Stimulated activated CD4-positive, alpha-beta T cell treated with anti-CD3 and anti-CD28 coated beads, Interleukin-1b, Interleukin-23, amount 100 ng/mL, for 4 hours (primary cell): Measurements from ENCODE around the gene ZBTB34.

Experiments used
- DNase-seq, 2 donors: peaks; one replicate each; pipeline ENCODE4 v3.0.0-alpha.2; 2020; ENCODE audit warnings: low read depth in 2 of 2

The ZBTB34 gene

DNA sequence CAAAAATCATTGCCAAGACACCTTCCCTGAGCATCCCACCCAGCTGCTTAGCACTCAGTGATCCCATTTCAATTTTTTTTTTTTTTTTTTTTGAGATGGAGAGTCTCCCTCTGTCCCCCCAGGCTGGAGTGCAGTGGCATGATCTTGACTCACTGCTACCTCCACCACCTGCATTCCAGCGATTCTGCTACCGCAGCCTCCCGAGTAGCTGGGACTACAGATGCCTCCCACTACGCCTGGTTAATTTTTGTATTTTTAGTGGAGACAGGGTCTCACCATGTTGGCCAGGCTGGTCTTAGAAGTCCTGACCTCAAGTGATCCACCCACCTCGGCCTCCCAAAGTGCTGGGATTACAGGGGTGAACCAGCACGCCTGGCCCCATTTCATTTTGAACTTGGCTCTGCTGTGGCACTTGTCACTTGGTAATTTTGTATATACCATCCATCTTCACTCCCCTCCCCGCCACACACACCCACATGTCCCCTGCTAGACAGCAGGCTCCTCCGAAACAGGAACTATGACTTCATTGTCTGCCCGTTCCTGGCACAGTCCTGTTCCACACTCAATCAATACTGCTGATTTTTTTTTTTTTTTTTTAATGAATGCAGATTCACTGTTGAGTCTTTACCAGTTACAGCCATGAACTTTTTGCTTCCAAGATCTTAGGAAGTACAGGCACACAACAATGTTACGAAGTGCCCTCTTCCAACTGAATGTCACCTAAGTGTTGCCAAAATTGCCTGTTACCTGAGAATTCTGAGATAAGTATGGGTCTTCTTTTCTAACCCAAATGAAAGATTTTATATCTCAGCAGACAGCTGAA lies 17.3 kb upstream of the ZBTB34 start:
- no peak for DNase-seq

DNA sequence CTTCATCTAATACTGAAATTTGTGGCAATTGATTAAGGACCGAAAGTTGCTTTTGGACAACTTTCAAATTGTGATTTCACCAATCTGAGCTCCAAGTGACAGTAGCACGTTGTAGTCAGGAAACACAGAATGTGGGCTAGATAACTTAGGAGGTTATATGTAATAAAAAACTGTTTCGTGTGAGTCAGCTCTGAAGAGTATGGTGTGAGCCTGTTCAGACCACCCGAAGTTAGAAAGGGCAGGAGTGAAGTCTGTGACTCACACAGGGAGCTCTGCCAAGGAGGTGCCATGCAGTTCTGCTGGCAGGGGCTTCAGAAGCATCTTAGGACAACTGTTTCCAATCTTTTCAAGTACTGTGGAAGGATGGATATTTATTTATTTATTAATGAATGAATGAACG lies 16.4 kb upstream of the ZBTB34 start:
- no peak for DNase-seq

DNA sequence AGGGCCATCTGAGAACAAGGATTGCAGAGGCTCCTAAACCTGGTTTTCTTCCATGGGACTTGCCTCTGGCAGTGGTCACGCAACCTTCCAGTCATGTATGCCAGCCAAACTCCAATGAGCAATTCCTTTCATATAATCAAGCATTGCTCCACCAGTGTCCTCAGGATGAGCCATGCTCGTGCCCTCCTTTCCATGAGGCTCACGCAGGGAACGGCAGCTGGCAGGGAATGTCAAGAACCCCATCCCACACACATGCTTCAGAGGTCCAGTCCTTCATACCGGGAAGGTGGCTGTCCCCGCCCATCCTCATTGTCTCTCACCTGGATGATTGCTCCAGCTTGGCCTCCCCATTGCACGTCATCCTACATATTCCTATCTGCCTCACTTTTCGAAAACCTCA lies 13.4 kb upstream of the ZBTB34 start:
- DNase-seq: no peak

DNA sequence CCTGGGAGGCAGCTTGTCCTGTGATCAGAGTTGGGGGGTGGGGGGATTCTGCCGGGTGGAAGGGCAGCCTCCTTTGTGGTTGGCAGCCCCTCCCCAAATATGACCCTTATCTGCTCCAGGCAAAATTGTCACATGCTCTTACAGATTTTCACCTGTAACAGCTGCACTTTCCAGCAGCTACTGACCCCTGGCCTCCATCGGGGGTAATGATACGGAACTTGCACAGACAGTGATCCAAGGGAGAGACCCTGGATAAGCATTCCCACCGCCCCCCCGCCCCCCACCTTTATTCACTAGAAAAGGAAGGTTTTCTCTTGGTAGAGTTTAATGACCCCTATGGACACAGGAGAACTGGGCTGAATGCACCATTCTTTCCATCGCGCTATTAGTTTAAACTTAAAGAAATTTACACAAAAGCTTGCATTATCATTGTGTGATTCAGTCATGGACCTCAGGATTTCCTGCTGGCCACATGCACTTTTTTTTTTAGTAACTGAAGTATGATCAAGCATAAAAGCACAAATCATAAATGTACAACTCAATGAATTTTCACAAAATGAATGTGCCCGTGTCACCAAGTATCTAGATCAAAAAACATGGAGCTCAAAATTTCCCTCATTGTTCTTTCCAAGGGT lies 10.7 kb upstream of the ZBTB34 start:
- no peak for DNase-seq

DNA sequence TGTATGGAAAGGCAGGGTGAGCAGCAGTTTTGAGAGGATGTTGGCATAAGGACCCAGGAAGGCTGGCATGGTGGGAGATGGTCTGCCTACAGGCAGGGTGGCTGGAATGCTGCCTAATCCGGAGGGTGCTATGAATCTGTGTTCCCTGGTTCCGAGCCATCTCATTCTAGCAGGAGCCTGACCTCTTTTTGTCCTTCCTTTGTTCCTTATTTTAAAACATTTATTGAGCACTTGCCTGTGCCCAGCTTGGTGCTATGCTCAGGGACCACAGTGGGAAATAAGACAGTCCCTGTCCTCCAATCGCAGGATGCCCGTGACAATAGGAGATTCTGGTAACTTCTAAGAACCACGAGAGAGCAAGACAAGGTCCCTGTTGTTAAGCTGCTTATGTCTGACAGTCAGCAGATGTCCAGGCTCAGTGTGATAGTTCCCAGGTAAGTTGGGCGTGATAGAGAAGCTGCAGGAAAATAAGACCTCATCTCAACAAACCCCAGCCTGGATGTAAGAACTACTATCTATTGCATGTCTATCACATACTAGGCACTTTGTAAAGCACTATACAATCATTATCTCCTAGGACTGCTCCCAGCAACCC lies 9.1 kb upstream of the ZBTB34 start:
- DNase-seq: no peak

DNA sequence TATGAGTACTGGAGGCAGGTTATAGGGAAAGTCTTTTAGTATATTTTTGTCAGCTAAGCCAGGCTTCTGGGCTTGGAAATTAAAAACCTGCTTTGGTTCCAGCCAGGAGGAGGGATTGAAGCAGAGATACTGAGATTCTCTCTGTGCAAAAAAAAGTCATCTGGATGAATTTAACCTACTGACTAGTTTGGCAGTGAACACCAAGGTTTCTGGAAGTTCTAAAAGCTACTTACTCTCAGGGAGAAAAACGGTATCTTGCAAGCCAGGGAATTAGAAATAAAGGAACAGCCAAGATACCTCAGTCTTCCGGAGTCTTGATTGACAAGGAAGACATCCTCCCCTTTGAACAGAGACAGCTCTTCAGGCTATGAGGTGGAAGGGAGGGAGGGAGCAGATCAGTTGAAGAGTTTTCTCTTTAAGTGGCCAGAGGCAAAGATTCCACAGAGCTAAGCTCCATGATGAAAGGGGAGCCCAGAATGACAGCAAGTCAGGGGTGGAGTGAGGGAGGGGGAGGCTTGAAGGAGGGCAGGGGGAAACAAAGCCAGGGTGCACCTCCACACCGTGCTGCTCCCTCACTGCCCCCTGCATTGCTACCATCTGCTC lies 8.3 kb upstream of the ZBTB34 start:
- DNase-seq: no peak

DNA sequence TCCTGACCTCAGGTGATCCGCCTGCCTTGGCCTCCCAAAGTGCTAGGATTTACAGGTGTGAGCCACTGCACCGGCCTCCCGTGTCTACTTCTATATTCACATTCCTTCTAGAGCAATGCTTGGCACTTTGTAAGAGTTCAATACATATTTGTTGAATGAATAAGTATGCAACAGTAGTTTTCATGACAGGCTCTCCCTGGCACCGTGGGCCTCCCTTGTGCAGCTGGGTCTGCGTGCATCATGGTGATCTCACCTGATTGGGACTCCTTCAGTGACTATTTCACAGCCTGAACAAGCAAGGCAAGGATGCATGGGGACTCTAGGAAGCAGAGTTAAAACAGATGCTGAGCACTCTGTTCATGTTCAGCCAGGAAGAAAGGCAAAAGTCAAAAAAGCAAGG lies 6.8 kb upstream of the ZBTB34 start:
- DNase-seq: no peak

DNA sequence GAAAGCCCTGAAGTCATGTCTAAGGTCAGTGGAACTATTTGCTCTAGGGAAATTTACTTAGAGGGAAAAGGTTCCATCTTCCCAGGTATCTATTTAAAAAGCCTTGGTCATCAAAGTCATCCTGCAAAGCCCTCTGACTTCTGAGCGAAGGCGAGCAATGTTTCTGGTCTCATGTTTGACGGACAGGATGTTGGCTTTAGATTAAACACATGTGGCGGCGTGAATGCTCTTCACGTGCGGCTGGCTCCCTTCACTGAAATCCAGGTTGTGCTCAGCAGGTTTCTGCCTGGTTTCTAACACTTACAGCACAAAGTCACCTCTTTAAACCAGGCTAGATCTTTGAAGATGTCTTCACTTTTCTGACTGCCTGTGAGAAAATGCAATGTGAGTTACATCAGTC lies 5.7 kb upstream of the ZBTB34 start:
- no peak for DNase-seq

DNA sequence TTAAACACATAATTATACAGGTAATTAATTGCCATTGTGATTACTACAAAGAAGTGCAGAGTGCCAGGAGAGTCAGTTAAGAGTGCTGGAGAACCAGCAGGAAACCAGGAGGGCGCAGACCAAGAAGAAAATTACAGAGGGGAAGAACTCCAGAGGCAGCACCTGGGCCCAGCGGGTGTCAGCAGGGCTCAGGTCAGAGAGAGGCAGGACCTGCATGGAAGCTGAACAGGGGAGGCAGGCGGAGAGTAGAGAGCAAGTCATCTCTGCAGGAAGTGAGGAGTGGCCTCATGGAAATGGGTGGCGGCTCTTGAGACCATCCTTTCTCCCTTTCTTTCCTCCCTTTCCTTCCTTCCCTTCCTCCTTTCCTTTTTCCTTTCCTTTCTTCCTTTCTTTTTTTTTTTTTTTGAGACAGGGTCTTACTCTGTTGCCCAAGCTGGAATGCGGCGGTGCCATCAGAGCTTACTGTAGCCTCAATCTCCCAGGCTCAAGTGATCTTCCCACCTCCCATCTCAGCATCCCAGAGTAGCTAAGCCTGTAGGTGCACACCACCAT lies 4.0 kb upstream of the ZBTB34 start:
- no peak for DNase-seq

DNA sequence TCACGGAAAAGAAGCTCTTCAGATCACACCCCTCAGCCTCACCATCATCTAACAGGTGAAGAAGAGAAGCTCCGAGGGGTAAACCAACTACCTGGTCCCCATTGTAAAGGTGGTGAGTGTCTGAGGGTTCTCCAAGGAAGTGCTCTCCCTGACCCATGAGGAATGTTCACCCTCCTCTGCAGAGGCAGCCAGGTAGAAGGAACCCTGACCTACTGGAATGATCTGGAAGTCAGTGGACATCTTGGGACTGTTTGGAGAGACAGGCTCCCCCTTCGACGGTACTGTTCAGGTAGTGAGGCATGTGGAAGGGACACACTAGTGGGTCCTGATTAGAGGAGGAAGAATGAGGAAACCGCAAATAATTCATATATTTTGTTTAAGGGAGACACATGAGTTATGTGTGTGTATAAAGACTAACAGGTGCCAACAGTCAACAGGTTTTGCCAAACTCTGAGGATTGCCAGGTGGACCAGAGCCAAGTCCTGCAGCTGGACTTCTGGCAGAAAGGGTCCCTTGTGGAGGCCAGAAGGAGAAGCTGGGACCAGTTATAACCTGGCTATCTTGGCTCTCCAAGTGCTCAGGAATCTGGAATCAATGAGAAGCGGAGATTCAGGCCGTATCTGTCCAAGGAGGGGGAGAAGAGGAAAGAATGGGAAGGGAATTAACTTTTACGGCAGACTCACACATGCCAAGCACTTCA lies 3.0 kb upstream of the ZBTB34 start:
- no peak for DNase-seq

DNA sequence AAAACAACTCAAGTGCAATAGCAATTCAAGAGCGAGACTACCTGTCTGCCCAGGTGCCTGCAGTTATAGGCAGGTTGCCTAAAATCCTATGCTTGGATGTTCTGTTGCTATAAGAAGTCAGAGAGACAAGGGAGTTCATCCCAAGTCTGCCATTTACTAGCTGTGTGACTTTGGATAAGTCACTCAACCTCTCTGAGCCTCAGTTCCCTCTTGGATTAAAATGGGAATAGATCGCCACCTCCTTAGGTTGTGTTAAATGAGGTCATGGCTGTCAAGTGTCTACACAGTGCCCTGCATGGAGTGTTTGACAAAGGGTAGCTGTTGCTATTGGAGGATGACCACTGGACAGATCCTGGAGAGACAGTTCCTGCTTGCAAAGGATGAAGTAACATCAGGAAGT lies 1.3 kb upstream of the ZBTB34 start:
- no peak for DNase-seq

DNA sequence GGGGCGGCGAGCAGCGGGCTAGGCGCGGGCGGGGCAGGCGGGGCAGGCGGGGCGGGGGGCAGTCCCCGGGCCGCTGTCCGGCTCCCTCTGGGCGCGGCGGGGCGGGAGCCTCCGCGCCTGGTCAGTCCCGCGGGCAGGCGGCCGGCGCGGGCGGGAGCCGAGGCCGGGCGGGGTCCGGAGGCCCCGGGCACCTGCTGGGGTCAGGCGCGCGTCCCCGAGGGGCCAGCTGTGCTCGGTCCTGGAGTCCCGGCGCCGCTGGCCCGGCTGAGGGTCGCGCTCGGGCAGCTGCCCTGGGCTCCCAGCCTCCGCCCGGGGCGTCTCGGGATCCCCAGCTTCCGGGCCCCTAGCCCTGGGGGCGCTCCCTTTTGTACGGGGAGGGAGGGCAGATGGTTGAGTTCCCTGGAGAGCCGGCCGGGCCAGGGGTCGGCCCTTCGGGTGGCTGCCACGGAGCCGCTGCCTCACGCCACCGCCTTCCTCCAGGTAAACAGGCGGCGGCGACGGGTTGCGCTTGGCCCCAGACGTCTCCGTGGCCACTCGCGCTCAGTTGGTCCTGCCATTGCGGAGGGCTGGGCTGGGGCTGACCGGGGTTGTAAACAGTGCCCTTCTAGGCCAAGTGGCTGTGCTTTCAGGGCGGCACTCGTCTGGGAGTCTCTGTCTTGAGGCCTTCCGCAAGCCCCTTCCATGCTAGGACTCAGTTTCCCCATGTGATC lies 473 bp downstream of the ZBTB34 start:
- peak in 1 of 2 donors; percentile 18 for DNase-seq

DNA sequence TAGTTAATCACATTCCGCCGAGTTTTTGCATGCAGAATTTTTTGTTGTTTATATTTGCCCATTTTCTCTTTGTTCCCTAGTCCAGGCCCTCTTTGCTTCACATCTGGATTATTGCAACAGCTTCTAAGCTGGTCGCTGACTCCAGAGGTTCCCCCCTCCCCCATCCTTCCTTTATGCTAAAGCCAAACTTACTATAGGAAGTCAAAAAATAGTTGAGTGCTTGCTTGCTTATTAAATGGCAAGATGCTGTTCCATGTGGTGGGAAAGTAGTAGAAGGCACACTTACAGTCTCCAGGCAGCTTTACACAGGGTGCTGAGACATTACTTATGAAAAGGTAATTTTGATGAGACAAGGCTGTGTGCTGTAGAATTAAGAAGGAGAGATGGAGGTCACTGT lies 1.3 kb downstream of the ZBTB34 start:
- no peak for DNase-seq

DNA sequence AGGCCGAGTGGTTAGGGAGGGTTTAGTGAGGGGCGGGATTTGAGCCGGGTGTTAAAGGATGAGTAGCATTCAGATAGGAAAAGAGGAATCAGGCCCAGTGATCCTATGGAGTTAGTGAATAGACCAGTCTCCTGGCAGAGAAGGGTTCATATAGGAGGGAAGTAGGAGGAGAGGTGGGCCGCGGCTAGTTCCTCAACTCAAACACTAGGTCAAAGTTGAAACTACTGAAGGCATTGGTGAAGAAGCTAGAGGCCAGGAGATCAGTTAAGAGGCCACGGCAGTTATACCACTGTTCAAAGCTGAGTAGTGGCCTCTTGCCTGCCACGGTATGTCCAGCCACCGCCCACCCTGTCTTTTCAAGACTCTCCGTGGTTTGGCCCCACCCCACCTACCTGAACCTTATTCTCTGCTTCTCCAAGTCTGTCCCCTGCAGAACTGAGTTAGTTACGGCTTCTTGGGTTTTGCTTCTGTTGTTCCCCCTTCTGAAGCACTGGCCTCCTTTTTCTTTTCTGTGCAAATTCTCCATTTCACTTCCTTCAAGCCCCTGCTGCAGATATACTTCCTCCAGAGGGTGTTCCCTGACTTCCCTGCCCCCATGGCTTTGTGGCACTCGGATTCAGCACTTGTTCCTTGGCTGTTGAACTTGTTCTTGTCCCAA lies 1.8 kb downstream of the ZBTB34 start:
- no peak for DNase-seq

DNA sequence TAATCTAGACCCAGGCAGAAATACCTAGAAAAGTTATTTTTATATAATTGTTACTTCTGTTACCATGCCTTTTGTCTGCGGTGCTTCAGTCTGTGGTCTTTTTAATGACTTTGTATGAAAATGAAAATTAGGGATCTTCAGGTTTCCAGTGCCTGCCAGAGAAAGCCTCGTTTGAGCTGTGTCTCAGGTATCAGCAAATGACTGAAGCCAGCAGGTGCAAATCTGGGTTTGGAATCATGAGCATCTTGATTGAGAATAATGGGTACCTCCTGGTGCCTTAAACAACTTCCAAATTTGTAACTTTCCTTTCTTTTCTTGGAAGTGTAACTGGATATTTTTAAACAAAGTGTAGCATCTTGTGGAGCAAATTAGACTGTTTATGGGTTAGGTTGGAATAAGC lies 4.3 kb downstream of the ZBTB34 start:
- DNase-seq: no peak

DNA sequence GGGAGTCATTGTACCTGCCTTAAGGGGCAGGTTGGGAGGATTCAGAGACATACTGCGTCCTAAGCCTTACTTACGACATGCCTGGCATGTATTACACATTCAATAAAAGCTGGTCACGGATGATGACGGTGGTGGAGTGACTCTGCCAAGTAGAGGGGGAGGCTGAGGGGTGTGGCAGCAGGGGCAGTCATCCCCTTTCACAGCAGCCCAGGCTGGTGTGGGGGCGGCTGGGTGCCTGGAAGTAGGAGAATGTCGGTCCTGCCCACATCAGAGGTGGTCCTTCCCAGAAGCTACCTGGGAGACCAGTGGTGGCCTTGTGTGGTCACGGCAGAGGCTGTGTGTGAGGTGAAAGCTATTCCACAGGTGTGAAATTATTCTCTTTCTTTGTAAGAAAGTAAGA lies 8.9 kb downstream of the ZBTB34 start:
- no peak for DNase-seq

DNA sequence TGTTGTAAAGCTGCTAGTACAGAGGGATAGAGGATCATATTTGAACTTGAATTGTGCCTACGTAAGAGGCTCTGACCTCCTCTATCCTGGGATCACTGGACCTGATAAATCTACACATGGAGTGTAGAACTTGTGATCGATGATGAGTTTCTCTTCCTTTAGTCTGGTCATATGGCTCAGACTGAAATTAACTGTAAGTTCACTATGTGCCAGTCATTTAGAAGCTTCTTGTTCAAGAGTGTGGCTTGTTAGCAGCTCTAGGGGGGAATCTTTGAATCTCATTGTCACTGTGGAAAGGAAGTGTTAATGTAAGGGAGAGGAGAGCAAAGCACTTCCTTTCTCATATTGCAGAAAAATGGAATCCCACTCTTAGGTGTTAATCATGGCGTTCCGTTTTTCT lies 12.1 kb downstream of the ZBTB34 start:
- no peak for DNase-seq

DNA sequence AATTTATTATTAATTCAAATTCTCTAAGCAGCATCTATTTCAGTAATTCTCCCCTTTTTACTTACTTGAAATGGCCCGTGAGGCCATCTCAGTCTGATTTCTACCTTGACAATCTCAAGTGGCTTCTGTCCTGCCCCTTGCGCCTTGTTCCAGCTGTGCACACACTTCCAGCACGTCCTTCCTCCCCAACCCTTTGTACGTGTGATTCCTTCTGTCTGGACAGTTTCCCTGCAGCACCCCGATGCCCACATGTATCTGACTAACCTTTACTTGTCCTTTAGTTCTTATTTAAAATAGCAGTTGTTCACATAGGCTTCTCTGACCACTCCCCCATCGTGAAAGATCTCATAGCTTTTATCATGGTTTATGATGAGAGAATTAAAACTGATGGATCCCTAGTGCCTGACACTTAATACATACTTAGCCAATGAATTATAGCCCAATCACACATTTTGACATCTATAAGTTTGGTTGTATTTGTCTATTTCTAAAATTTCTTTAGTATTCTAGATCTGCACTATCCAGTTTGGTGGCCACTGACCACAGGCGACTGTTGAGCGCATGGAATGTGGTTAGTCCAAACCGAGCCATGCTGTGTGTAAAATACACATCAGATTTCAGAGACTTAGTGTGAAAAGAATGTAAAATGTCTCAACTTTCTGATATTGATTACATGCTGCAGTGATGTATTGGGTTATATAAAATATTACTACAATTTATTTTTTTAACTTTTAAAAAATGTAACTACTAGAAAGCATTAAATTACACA lies 14.3 kb downstream of the ZBTB34 start:
- DNase-seq: no peak

DNA sequence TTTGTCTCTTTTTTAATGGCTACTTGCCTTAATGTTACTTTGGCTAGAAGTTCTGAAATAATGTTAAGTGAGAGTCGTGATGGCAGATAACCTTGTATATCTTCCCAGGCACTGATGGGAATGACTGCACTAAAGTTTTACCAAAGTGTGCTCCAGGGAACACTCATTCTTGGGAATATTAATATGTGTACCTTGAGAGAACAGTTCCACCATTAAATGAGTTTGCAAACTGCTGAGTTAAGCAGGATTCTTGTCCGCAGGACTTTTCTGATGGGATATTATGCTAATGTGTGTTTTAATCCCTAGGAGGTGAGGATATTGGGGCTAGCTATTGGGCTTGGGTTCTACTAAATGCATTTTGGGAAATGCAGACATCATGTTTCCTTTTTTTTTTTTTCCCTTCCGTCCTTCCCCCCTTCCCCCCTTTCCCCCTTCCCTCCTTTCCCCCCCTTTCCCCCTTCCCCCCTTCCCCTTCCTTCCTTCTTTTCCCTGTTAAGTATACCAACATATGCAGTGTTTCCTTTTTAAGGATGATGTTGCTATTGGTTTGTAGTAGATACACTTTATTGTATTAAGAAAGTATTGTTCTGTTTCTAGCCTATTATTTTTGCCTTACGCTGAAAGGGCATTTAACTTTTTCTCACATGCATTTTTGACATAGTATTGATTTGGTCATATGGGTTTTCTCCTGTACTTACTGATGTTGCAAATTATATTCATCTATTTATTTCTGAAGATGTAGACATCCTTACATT lies 15.5 kb downstream of the ZBTB34 start:
- DNase-seq: no peak
